Keratinocyte (primary cell): ENCODE data around the gene SNTG2. TPM values are rescaled to one million over a fixed set of nuclear protein-coding genes. Genes with fewer than 3 reads are reported as not detected.

Source experiments
- DNase-seq: peaks from one replicate; pipeline ENCODE4 v3.0.0-alpha.2; 2011; ENCODE audit warnings: low read depth, missing footprints, low spot score
- FAIRE-seq: peaks from 2 replicates; lab custom pipeline; 2011; peaks lifted over from hg19 to GRCh38; lab: Jason Lieb, UNC
- H2AFZ ChIP-seq: 2 replicates; pipeline ENCODE4 v1.6.0; 2012; ENCODE audit warnings: low read length, control low read depth, inconsistent platforms; ENCODE audit not compliant: control insufficient read depth
- H3K27ac ChIP-seq: 2 replicates; pipeline ENCODE4 v1.5.1; 2011; ENCODE audit warnings: low read length; ENCODE audit not compliant: control insufficient read depth, insufficient read depth
- H3K27me3 ChIP-seq: 3 replicates; pipeline ENCODE4 v1.6.0; 2011; ENCODE audit warnings: low read length; ENCODE audit not compliant: control insufficient read depth, insufficient read depth; ENCODE audit errors: extremely low read depth
- H3K36me3 ChIP-seq, 2 experiments: 2 replicates in 1 of 2; 3 replicates in 1 of 2; pipeline ENCODE4 v1.5.1; 2011; ENCODE audit warnings: low read length in 2 of 2, mild to moderate bottlenecking in 1 of 2; ENCODE audit not compliant: control insufficient read depth in 2 of 2, insufficient read depth in 2 of 2; ENCODE audit errors: extremely low read depth in 1 of 2
- H3K4me1 ChIP-seq: 3 replicates; pipeline ENCODE4 v1.5.1; 2011; ENCODE audit warnings: low read length; ENCODE audit not compliant: control insufficient read depth, insufficient read depth; ENCODE audit errors: extremely low read depth
- H3K4me2 ChIP-seq: 3 replicates; pipeline ENCODE4 v1.6.0; 2011; ENCODE audit warnings: low read depth, low read length; ENCODE audit not compliant: control insufficient read depth, insufficient read depth; ENCODE audit errors: extremely low read depth
- H3K4me3 ChIP-seq, 3 experiments: fragments of 200-600 bp in 1 of 3; sonication (generic) in 1 of 3; 2 replicates in 2 of 3; 3 replicates in 1 of 3; pipeline ENCODE4 v1.5.1; 2011 to 2016; ENCODE audit warnings: low read length in 3 of 3, mild to moderate bottlenecking in 3 of 3, control low read depth in 2 of 3, inconsistent platforms in 1 of 3, low read depth in 1 of 3, mixed read lengths in 1 of 3, mixed run types in 1 of 3, moderate library complexity in 1 of 3; ENCODE audit not compliant: control insufficient read depth in 2 of 3, insufficient read depth in 2 of 3; ENCODE audit errors: extremely low read depth in 1 of 3
- H3K79me2 ChIP-seq: 2 replicates; pipeline ENCODE4 v1.6.0; 2012; ENCODE audit warnings: low read length; ENCODE audit not compliant: control insufficient read depth, insufficient read depth
- H3K9ac ChIP-seq: 3 replicates; pipeline ENCODE4 v1.6.0; 2011; ENCODE audit warnings: low read length; ENCODE audit not compliant: control insufficient read depth, insufficient read depth; ENCODE audit errors: extremely low read depth
- H3K9me1 ChIP-seq: 3 replicates; pipeline ENCODE4 v1.6.0; 2011; ENCODE audit warnings: low read length; ENCODE audit not compliant: control insufficient read depth, insufficient read depth; ENCODE audit errors: extremely low read depth
- H3K9me3 ChIP-seq: 2 replicates; pipeline ENCODE4 v1.5.1; 2012; ENCODE audit warnings: low read depth, low read length; ENCODE audit not compliant: control insufficient read depth
- H4K20me1 ChIP-seq: 3 replicates; pipeline ENCODE4 v1.6.0; 2011; ENCODE audit warnings: low read length; ENCODE audit not compliant: control insufficient read depth, insufficient read depth; ENCODE audit errors: extremely low read depth
- CTCF ChIP-seq, 3 experiments: IDR thresholded peaks in 1 of 3; conservative IDR thresholded peaks in 1 of 3; optimal IDR thresholded peaks in 1 of 3; 2 replicates in 2 of 3; 3 replicates in 1 of 3; pipeline versions ENCODE3 to v1.5.1; 2011; ENCODE audit warnings: low read length in 3 of 3, mild to moderate bottlenecking in 3 of 3, moderate library complexity in 2 of 3, control low read depth in 1 of 3, inconsistent platforms in 1 of 3; ENCODE audit not compliant: insufficient read depth in 2 of 3; ENCODE audit errors: extremely low read depth in 1 of 3
- EZH2 ChIP-seq: IDR thresholded peaks from one replicate; pipeline ENCODE4 v1.6.1; 2012; ENCODE audit warnings: inconsistent platforms, mild to moderate bottlenecking, low read length, moderate library complexity
- dilution Hi-C: fragments of 300-500 bp; cut with MboI; formaldehyde crosslinking; loops from one replicate; pipeline ENCODE4 v1.7.0; 2020; ENCODE audit warnings: low sequenced_read_pairs; ENCODE audit not compliant: extremely low pct_ligation_motif_present
- polyA plus RNA-seq, 5 experiments: library from polyadenylated mRNA; depleted of rRNA in 3 of 5; stranded (reverse) in 3 of 5; stranded (forward) in 1 of 5; unstranded in 1 of 5; fragments of >200 nt; gene quantifications; 1 replicate in 1 of 5; 2 replicates in 3 of 5; 3 replicates in 1 of 5; pipeline versions ENCODE4 v1.2.1 to v1.2.3, GENCODE V29; 2011 to 2012; ENCODE audit warnings: missing spikeins in 2 of 5, low read depth in 1 of 5, low replicate concordance in 1 of 5

SNTG2 gene
- polyA plus RNA-seq, 1 donor (not counting 4 experiments of a cell fraction or from before 2014, with no cell fraction given) = not detected

- Histone ChIP-seq H3K9ac (no peak overlapping the region), H2AFZ (no peak overlapping the region), H3K4me2 (no peak overlapping the region), H3K9me3 (no peaks in the 10 kb centered on the region), H3K9me1 (no peaks in the 10 kb centered on the region), H3K27ac (no peak overlapping the region), H3K79me2 (no peaks in the 10 kb centered on the region), H3K4me1 (no peaks in the 10 kb centered on the region), H3K36me3 (no peaks in the 10 kb centered on the region), H3K27me3 (no peaks in the 10 kb centered on the region), H3K4me3 (no peak overlapping the region), H4K20me1 (no peaks in the 10 kb centered on the region)
- FAIRE-seq (no peak), DNase-seq (no peak)
- dilution Hi-C loops = no loop called here
- TF ChIP-seq EZH2 (no peak), CTCF (optimal IDR thresholded peaks at IDR 0.05 in 1 of 3, IDR thresholded peaks at IDR 0.05 in 1 of 3, conservative IDR thresholded peaks at IDR 0.05 in 1 of 3; ENCODE audit: extremely low read depth in 1 of 3, insufficient read depth in 2 of 3, low read length in 3 of 3) (no peak)
These were observed 402.9 kb downstream of the SNTG2 start for GRCh38 chr2:1353543-1353942.

- H3K27ac ChIP-seq = no peak overlapping the region
- no peaks in the 10 kb centered on the region for H3K4me1 ChIP-seq
- no peak overlapping the region for H3K4me2 ChIP-seq
- TF ChIP-seq EZH2 (no peak), CTCF (optimal IDR thresholded peaks at IDR 0.05 in 1 of 3, IDR thresholded peaks at IDR 0.05 in 1 of 3, conservative IDR thresholded peaks at IDR 0.05 in 1 of 3; ENCODE audit: extremely low read depth in 1 of 3, insufficient read depth in 2 of 3, low read length in 3 of 3) (no peak)
- H3K79me2 ChIP-seq = no peaks in the 10 kb centered on the region
- no peak overlapping the region for H3K9ac ChIP-seq
- FAIRE-seq (no peak), DNase-seq (no peak)
- H3K27me3 ChIP-seq = no peaks in the 10 kb centered on the region
- H3K9me3 ChIP-seq = no peaks in the 10 kb centered on the region
- dilution Hi-C loops = no loop called here
- H4K20me1 ChIP-seq = no peaks in the 10 kb centered on the region
- H3K9me1 ChIP-seq = no peaks in the 10 kb centered on the region
- H3K4me3 ChIP-seq = no peak overlapping the region
- H3K36me3 ChIP-seq = no peaks in the 10 kb centered on the region
- H2AFZ ChIP-seq = no peak overlapping the region
These were observed 409.5 kb downstream of the SNTG2 start for GRCh38 chr2:1360144-1360543.
